Measurements from ENCODE around the gene MAST4.

Gene MAST4

GRCh38 chr5:66634601-66635000 lies 38.4 kb downstream of the MAST4 start:
- no peak overlapping the region for H3K27ac ChIP-seq
- no peak for TF ChIP-seq CTCF (conservative IDR thresholded peaks at IDR 0.05; ENCODE audit: low read depth)
- POLR2A ChIA-PET (ENCODE audit: low non-redundant PET): no interaction called here
- CTCF ChIA-PET: interaction anchor here (1.4 kb wide), 1 partner anchor 327 kb away, joined by 3 read pairs; no protein-coding TSS in a partner anchor
- DNase-seq (ENCODE audit: low spot score): no peak

GRCh38 chr5:66637994-66638393 lies 41.8 kb downstream of the MAST4 start:
- DNase-seq (ENCODE audit: low spot score): no peak
- no peak for TF ChIP-seq CTCF (conservative IDR thresholded peaks at IDR 0.05; ENCODE audit: low read depth)
- ChIA-PET CTCF (no interaction called here), POLR2A (ENCODE audit: low non-redundant PET) (no interaction called here)
- H3K27ac ChIP-seq: no peak overlapping the region

GRCh38 chr5:66639037-66639436 lies 42.8 kb downstream of the MAST4 start:
- no peak for DNase-seq (ENCODE audit: low spot score)
- H3K27ac ChIP-seq: no peak overlapping the region
- ChIA-PET POLR2A (ENCODE audit: low non-redundant PET) (no interaction called here), CTCF (no interaction called here)
- no peak for TF ChIP-seq CTCF (conservative IDR thresholded peaks at IDR 0.05; ENCODE audit: low read depth)

GRCh38 chr5:66642538-66642937 lies 46.3 kb downstream of the MAST4 start:
- TF ChIP-seq CTCF (conservative IDR thresholded peaks at IDR 0.05; ENCODE audit: low read depth): no peak
- ChIA-PET CTCF (interaction anchor here (0.6 kb wide), 1 partner anchor 43 kb away, joined by 6 read pairs; no protein-coding TSS in a partner anchor), POLR2A (ENCODE audit: low non-redundant PET) (no interaction called here)
- no peak overlapping the region for H3K27ac ChIP-seq
- DNase-seq (ENCODE audit: low spot score): no peak

GRCh38 chr5:66643387-66643786 lies 47.2 kb downstream of the MAST4 start:
- TF ChIP-seq CTCF (conservative IDR thresholded peaks at IDR 0.05; ENCODE audit: low read depth): no peak
- DNase-seq (ENCODE audit: low spot score): no peak

GRCh38 chr5:66644111-66644510 lies 47.9 kb downstream of the MAST4 start:
- H3K27ac ChIP-seq: no peak overlapping the region
- no peak for DNase-seq (ENCODE audit: low spot score)
- CTCF ChIA-PET: interaction anchor here (0.7 to 0.9 kb wide), 2 partner anchors 8 to 1684 kb away, joined by 3 read pairs; no protein-coding TSS in a partner anchor
- POLR2A ChIA-PET (ENCODE audit: low non-redundant PET): no interaction called here
- TF ChIP-seq CTCF (conservative IDR thresholded peaks at IDR 0.05; ENCODE audit: low read depth): no peak

More at GRCh38 chr5:66643387-66643786, 47.2 kb downstream of the MAST4 start:
- CTCF ChIA-PET: interaction anchor here (0.9 kb wide), 1 partner anchor 9 kb away, joined by 3 read pairs; no protein-coding TSS in a partner anchor
- no peak overlapping the region for H3K27ac ChIP-seq
- POLR2A ChIA-PET (ENCODE audit: low non-redundant PET): no interaction called here

All from RWPE1 (cell line).